SIG-M5 treated with dmso at 0.1 percent for 504 hours (cell line): Measurements from ENCODE around the gene RSPH9.

Source experiments
- DNase-seq: peaks from one replicate; lab custom pipeline; 2025; ENCODE audit not compliant: unreplicated experiment; lab: John Stamatoyannopoulos, UW

RSPH9 gene

DNA sequence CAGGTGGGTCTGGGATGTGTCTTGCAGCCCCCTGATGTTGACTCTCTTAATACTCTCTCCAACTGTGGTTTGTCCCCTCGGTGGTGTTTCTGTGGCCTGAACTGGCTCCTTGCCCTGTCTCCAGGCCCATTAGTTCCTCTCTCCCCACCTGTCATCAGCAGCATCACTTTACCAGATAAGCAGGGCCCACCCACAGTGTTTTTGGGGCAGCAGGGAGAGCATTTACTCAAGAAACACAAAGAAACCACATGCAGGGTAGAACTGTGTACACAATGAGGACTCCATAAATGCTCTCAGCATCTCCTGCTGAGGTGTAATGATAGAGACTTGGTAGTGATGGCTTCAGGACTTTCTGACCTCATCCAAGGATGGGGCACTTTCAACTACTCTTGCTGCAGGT lies 62.9 kb downstream of the RSPH9 start:
- DNase-seq, result no peak

DNA sequence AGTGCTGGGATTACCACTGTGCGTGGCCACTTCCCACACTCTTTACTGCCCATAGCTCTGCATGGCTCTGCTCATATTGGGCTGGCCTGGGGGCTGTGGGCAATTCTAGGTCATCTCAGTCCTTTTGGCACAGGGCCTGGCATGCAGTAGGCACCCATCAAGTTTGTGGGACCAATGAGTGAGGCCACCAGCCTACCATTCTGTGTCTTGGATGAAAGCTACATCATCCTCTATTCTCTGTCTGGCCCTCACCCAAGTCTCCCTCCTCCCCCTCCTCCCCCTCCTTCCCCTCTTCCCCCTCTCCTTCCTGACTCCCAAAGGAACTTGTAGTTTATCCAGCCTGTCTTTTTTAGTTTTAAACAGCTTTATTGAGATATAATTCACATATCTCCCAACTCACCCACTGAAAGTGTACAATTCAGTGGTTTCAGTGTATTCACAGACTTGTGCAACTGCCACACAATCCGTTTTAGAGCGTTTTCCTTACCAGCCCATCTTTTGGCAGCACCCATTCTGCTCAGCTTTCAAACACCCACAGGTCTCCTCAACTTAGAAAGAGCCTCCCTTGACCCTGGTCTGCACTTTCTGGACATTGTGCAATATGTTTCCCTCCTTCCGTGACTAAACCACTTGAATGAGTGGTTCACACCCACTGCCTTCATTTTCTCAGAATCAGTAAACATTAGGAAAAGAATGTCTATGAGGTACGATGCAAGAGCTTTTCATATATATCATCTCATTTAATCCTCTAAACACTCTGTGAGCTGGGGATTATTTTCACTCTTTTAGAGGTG lies 64.2 kb downstream of the RSPH9 start:
- DNase-seq, result peak; percentile 29

DNA sequence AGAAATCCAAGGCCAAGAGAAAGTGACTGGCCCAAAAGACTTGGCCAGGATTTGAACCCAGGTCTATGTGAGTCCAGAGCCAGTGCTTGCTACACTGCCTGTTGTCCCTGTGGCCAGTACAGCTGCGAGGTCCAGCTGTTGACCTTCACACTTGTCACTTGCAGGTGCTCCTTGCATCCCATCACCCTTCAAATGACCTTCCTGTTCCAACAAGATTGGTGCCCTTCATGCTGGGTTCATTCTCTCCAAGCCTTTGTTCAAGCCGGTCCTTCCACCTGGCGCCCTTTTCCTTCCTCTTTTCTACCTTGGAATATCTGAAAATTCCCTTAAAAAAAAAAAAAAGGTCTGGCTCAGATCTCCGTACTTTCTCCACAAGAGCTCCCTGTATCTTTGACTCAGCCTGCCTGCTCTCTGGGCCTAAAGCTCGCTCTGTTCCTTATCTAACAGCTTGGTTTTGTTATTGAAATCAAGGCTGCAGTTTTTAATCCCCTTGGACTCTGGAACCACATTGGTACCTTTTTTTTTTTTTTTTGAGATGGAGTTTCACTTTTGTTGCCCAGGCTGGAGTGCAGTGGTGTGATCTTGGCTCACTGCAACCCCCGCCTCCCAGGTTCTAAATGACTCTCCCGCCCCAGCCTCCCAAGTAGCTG lies 64.9 kb downstream of the RSPH9 start:
- DNase-seq, result no peak

DNA sequence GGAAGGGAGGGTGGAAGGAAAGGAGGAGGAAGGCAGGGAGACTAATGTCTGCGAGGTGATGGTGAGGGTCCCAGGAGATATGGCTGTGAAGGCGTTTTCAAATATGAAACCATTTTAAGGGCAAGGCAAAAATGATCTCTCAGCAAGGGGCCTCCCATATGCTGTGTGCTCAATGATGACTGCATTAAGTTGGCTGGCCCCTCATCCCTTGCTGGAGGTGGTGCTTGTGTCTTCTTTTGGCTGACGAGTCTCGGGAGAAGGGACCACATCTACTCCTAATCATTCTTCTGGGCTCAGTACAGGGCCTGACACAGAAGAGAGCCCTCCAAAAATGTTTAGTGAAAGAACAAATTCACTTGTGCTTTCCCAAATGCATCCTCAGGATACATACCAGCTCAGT lies 65.7 kb downstream of the RSPH9 start:
- DNase-seq, result no peak

DNA sequence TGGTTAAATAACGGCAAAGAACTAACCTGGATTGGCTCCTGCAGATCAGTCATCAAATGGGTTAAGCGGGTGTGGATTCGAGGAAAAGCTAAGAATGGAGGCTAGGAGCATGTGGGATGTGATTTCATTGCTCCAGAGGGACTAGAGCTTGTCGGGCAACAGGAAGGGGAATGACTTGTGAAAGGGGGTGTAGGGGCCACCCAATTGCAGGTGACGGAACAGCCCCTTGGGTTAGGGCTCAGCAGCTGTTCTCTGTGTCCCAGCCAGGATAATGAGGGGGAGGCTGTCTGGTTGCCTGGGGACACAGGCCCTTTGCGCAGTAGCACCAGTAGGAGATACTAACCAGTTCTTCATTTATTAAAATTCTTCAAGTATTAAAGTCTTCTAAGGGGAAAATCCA lies 67.7 kb downstream of the RSPH9 start:
- DNase-seq, result no peak

DNA sequence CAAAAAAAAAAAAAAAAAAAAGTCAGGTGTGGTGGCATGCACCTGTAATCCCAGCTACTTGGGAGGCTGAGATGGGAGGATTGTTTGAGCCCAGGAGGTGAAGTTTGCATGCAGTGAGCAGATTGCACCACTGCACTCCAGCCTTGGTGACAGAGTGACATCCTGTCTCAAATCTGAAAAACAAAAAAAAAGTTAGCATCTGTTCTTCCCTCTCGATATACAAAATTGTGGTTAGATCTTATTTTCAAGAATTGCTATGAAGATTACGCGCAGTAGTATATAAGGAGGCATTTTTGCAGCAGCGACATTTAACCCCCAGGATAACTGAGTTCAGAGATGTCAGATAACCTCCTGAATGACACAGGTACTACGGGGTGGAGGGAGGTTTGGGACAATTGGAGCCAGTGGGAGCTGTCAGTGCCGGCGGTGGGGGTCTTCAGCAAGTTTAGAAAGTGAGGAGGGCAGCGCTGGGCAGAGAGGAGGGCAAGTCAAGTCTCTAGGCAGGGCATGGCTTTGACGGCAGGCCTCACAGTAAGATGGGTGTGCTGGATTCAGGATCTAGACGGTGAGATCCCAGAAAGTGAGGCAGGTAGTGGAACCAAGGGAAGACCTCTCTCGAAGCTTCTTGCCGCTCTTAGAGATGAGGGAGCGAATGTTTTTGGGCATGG lies 68.9 kb downstream of the RSPH9 start:
- DNase-seq, result no peak

DNA sequence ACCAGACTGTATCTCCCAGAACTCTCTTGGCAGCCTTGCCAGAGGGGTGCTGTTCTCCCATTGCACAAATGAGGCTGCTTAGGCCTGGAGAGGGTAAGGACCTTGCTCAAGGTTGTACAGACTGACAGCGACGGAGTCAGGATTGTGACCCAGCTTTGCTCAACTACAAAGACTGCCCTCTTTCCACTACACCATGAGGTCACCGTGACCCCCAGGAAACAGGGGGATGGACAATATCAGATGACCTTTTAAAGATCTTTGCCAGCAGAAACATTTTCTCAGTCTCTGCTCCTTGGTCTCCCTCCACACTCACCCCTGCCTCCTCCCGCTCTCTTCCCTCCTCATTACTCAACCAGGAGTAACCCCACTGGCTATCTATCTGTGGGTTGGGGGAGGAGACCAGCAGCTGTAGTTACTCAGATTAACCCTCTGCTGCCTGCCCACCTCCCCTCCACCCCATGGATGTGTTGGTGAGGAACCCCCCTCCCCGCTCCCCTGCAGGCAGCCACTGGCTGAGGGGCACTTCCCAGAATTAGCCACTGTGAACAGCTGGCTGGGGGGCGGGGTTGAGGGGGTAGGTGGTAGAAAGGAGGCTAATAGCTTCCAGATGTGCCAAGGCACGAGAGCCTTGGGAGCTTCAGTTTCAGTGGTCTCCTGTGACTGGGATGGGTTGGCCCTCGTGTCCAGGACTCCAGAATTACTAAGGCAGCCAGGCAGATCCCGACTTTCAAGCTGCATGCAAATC lies 69.6 kb downstream of the RSPH9 start:
- no peak for DNase-seq

DNA sequence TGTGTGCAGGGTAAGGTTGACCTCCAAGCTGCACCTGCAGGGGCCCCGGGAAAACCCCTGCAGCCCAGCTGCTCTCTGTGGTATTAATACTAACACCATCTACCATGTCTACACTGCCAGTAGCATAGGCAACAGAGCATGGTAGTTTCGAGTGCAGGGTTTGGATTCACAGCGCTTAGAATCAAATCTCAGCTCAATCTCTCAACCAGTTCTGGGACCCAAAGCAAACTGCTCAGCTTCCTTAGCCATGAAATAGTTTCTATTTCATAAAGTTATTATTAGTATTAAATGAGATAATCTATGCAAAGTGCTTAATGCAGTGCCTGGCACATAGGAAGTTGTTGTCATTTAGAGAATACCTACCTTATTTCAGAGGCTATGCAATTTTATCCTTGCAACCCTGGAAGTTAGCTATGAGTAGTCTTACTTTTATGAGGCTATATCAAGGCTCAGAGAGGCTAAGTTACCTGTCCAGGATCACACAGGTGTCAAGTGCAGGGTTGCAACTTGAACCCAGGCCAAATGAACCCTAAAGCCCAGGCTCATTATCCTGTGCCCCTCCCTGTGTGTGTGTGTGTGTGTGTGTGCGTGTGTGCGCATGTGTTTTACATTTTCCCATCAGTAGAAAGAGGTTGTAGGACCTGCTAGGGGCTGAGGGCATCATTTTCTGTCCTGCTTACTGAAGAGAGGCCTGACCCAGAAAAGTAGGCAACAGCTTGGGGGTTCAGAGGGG lies 70.4 kb downstream of the RSPH9 start:
- no peak for DNase-seq

DNA sequence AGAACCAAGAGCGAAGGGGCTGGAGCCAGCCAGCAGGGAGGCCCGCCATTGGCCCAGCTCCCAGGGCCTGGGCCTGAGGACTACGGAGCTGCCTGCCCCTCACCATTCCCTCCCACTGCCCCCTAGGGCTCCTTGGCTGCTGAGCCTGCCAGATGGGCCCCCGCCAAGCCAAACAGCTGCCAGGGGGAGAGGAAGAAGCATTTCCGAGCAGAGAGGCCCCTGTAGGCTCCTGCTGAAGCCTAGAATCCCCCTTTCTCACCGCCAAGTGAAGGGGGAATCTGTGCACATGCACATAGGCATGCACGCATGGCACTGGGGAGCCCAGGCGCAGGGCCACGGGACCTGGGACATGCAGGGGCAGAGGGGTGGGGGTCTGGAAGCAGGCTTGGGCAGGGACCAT lies 71.3 kb downstream of the RSPH9 start:
- no peak for DNase-seq

DNA sequence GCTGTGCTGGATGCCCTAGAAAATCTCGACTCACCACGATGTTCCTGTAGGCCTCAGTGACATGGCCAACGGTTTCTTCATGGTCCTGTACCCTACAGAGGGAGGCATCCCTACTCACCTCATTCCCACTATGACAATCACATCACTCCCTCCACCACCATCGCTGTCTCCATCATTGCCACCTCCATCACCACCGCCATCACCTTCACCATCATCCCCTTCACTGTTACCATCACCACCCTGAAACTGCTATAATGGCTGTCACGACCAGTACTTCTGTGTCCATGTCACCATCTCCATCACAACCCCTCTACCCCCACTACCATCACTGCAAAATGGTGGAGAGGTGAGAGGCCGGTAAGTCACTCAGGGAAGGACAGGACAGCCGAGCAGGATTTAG lies 72.6 kb downstream of the RSPH9 start:
- no peak for DNase-seq

DNA sequence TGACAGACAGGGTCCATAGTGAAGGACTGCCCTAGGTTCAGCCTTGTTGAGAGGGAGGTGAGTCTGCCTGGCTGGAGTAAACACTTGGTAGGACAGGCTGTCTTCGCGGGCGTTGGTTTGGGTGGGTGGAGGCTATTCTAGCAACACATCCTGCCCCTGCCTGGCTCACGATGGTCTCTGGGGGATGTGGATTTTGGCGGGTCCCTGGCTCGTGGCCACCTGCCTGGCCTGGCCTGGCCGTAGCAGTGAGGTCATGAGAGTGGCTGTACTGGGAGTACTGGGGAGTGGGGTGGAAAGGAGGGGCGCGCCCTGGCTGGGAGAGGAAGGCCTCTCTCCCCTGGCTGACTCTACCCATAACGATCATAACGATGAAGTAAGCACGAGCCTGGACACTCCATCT lies 73.0 kb downstream of the RSPH9 start:
- DNase-seq, result no peak

DNA sequence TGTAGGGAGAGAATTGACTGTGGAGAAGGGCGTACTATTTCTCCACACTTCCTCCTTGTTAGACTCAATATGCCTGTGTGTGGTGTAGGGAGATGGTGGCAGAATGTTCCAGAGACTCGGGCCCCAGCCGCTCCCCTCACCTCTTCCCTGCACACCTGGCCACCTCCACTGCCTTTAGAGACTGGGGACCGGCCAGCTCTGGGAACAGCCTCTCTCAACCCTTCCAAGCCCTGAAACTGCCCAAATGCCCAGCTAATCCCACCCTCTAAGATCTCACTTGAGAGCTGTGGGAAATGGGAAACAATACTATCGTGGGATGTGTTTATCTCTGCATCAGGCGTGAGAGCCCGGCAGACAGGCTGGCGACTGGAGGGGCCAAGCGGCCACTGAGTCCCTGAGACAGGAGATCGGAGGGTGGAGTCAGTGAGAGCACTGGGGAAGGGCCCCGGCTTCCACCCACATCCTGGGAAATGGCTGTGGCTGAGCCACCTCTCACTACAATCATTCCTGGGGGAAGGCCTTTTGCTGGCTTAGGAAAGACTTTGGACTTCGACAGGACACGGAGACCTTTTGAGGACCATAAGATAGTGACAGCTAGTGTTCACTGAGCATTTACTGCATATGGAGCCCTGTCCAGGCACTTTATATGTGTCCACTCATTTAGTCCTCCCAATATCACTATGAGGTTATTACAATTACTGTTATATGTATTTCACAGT lies 73.7 kb downstream of the RSPH9 start:
- DNase-seq, result no peak

DNA sequence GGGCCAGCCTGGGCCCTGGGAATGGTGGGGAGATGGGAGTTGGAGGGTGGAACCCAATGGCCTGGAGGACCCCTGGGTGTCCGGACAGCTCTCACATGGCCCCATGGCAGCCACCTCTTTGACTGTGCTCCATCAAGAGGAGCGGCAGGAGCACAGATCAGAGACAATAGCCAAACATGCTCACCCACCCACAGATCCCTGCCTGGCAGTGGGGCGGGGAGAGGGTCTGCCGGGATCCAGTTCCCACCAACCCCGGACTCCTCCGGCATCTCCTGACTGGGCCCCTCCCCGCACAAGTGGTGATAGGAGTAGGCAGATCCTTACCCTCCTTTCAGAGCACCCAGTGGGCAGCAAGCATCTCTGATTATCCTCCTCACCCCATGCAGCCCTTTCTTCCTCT lies 74.7 kb downstream of the RSPH9 start:
- DNase-seq, result no peak

DNA sequence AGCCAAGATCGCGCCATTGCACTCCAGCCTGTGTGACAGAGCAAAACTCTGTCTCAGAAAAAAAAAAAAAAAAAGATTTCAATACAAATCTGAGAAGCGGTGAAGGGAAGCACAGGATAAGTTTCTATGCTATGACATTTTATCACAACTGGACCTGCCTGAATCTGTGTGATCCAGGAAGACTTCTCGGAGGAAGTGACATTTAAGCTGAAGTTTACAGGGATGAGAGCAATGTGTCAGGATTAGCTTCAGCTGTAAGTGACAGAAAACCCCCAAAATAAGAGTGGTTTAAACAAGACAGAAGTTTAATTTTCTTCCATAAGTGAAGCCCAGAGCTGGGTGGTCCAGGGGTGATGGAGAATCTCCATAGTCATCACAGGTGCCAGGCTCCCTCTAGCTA lies 76.2 kb downstream of the RSPH9 start:
- no peak for DNase-seq
